ENCODE results near the gene ENDOU.

The ENDOU gene

DNA sequence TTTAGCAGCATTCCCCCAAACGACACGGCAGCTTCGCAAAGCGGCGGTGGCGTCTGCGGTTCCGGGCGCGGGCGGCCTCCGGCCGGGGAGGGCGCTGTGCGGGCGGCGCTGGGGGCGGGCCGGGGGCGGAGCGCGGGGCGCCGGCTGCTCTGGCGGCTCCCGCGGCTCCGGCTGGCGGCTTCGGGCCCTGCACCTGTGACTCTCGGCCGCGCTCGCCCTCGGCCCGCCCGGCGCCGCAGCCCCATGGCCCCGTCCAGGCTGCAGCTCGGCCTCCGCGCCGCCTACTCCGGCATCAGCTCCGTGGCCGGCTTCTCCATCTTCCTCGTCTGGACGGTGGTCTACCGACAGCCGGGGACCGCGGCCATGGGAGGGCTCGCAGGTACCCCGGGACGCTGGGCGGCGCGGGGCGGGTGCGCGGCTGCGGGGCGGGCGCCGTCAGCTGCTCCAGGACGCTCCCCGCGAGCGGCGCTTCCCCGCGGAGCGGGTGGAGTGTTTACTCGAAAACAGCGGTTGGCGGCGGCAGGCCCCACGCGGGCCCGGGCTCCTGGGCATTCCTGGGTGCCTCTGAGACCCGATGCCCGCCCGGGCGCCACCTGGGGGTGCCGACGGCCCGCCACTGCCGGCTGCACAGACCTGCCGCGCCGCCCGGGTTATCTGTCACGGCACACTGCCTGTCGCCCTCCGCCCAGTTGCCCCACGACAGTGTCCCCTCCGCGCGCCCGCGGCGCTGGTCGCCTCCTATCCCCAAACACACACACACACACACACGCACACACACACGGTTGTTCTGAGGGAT lies 48.0 kb upstream of the ENDOU start, which contains the start of gene SLC48A1:
Gene SLC48A1 (plus strand): TSS at position 177 of the 796 bp plus-strand sequence. CDS start 67 bp downstream, at position 244.
- TF ChIP-seq RARB (CRISPR knock-in tag; IDR thresholded peaks at IDR 0.05) = no peak
- TF ChIP-seq, protein P1, sequence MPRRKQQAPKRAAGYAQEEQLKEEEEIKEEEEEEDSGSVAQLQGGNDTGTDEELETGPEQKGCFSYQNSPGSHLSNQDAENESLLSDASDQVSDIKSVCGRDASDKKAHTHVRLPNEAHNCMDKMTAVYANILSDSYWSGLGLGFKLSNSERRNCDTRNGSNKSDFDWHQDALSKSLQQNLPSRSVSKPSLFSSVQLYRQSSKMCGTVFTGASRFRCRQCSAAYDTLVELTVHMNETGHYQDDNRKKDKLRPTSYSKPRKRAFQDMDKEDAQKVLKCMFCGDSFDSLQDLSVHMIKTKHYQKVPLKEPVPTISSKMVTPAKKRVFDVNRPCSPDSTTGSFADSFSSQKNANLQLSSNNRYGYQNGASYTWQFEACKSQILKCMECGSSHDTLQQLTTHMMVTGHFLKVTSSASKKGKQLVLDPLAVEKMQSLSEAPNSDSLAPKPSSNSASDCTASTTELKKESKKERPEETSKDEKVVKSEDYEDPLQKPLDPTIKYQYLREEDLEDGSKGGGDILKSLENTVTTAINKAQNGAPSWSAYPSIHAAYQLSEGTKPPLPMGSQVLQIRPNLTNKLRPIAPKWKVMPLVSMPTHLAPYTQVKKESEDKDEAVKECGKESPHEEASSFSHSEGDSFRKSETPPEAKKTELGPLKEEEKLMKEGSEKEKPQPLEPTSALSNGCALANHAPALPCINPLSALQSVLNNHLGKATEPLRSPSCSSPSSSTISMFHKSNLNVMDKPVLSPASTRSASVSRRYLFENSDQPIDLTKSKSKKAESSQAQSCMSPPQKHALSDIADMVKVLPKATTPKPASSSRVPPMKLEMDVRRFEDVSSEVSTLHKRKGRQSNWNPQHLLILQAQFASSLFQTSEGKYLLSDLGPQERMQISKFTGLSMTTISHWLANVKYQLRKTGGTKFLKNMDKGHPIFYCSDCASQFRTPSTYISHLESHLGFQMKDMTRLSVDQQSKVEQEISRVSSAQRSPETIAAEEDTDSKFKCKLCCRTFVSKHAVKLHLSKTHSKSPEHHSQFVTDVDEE (CRISPR knock-in tag; IDR thresholded peaks at IDR 0.05) = no peak
- no peak for TF ChIP-seq ARNTL (CRISPR knock-in tag; IDR thresholded peaks at IDR 0.05; ENCODE audit: borderline replicate concordance, low read depth)
- TF ChIP-seq ZFP3 (CRISPR knock-in tag; IDR thresholded peaks at IDR 0.05) = peak; percentile 84
- TF ChIP-seq CSDC2 (CRISPR knock-in tag; IDR thresholded peaks at IDR 0.05) = no peak
- TF ChIP-seq PPARA (CRISPR knock-in tag; IDR thresholded peaks at IDR 0.05; ENCODE audit: borderline replicate concordance) = no peak
- 0 out of 2 replicates have a peak, but pooled peaks have one; percentile 51 for TF ChIP-seq SNAI2 (CRISPR knock-in tag; IDR thresholded peaks at IDR 0.05)
- peak; percentile 84 for ATAC-seq

DNA sequence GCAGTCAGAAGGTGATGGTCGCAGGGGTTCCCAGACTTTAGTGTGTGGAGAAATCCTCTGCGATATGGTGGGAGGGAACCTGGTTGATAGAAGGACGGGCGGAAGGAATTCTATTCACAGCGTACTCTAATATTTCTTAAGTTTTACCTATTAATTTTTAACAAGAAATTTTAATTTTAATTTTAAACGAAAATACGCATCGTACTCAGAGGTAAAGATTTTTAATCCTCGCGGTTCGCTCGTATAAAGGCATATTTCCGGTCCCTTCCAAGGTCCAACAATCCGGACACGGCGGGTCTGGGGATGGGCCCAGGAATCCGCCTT lies 47.4 kb upstream of the ENDOU start:
- TF ChIP-seq TCF4 (CRISPR knock-in tag; IDR thresholded peaks at IDR 0.05; ENCODE audit: borderline replicate concordance) (no peak), ZFP30 (CRISPR knock-in tag; IDR thresholded peaks at IDR 0.05) (no peak), GLIS3 (CRISPR knock-in tag; IDR thresholded peaks at IDR 0.05) (no peak), PPARA (CRISPR knock-in tag; IDR thresholded peaks at IDR 0.05; ENCODE audit: borderline replicate concordance) (no peak), ZC3H10 (CRISPR knock-in tag; IDR thresholded peaks at IDR 0.05) (no peak), ZFP3 (CRISPR knock-in tag; IDR thresholded peaks at IDR 0.05) (no peak), ARNTL (CRISPR knock-in tag; IDR thresholded peaks at IDR 0.05; ENCODE audit: borderline replicate concordance, low read depth) (no peak), ESRRG (CRISPR knock-in tag; IDR thresholded peaks at IDR 0.05) (no peak)
- TF ChIP-seq, protein P2, sequence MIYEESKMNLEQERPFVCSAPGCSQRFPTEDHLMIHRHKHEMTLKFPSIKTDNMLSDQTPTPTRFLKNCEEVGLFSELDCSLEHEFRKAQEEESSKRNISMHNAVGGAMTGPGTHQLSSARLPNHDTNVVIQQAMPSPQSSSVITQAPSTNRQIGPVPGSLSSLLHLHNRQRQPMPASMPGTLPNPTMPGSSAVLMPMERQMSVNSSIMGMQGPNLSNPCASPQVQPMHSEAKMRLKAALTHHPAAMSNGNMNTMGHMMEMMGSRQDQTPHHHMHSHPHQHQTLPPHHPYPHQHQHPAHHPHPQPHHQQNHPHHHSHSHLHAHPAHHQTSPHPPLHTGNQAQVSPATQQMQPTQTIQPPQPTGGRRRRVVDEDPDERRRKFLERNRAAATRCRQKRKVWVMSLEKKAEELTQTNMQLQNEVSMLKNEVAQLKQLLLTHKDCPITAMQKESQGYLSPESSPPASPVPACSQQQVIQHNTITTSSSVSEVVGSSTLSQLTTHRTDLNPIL (CRISPR knock-in tag; IDR thresholded peaks at IDR 0.05; ENCODE audit: low read depth) = no peak
- ATAC-seq = no peak

DNA sequence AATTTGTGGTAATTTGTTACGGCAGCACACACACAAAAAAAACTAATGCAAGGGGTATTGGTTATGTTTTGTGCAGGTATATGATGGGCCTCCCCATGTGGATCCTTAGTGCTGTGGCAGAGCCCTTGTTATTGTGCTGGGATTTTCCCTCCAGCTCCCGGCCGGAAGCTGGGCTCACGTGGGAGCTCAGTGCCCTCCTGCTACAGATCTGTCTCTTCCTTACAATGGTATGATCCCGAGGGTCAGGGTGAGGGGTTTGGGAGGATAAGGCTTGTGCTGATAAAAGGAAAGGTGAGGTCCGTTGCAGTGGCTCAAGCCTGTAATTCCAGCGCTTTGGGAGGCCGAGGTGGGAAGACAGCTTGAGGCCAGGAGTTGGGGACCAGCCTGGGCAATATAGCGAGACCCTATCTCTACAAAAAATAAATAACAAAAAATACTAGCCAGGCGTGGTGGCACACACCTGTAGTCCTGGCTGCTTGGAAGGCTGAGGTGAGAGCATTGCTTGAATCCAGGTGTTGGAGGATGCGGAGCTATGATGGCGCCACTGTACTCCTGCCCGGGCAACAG lies 46.9 kb upstream of the ENDOU start:
- TF ChIP-seq, protein P3, sequence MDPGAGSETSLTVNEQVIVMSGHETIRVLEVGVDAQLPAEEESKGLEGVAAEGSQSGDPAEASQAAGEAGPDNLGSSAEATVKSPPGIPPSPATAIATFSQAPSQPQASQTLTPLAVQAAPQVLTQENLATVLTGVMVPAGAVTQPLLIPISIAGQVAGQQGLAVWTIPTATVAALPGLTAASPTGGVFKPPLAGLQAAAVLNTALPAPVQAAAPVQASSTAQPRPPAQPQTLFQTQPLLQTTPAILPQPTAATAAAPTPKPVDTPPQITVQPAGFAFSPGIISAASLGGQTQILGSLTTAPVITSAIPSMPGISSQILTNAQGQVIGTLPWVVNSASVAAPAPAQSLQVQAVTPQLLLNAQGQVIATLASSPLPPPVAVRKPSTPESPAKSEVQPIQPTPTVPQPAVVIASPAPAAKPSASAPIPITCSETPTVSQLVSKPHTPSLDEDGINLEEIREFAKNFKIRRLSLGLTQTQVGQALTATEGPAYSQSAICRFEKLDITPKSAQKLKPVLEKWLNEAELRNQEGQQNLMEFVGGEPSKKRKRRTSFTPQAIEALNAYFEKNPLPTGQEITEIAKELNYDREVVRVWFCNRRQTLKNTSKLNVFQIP (CRISPR knock-in tag; IDR thresholded peaks at IDR 0.05; ENCODE audit: borderline replicate concordance, low read depth) = no peak
- TF ChIP-seq ZC3H10 (CRISPR knock-in tag; IDR thresholded peaks at IDR 0.05) (no peak), GLIS3 (CRISPR knock-in tag; IDR thresholded peaks at IDR 0.05) (no peak), ZFP3 (CRISPR knock-in tag; IDR thresholded peaks at IDR 0.05) (no peak), RARB (CRISPR knock-in tag; IDR thresholded peaks at IDR 0.05) (no peak), OSR1 (CRISPR knock-in tag; IDR thresholded peaks at IDR 0.05) (no peak), ARNTL (CRISPR knock-in tag; IDR thresholded peaks at IDR 0.05; ENCODE audit: borderline replicate concordance, low read depth) (no peak), PPARA (CRISPR knock-in tag; IDR thresholded peaks at IDR 0.05; ENCODE audit: borderline replicate concordance) (no peak)
- TF ChIP-seq, protein P4, sequence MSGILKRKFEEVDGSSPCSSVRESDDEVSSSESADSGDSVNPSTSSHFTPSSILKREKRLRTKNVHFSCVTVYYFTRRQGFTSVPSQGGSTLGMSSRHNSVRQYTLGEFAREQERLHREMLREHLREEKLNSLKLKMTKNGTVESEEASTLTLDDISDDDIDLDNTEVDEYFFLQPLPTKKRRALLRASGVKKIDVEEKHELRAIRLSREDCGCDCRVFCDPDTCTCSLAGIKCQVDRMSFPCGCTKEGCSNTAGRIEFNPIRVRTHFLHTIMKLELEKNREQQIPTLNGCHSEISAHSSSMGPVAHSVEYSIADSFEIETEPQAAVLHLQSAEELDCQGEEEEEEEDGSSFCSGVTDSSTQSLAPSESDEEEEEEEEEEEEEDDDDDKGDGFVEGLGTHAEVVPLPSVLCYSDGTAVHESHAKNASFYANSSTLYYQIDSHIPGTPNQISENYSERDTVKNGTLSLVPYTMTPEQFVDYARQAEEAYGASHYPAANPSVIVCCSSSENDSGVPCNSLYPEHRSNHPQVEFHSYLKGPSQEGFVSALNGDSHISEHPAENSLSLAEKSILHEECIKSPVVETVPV (CRISPR knock-in tag; IDR thresholded peaks at IDR 0.05) = no peak
- TF ChIP-seq, protein P2 (CRISPR knock-in tag; IDR thresholded peaks at IDR 0.05; ENCODE audit: low read depth) = no peak
- no peak for ATAC-seq

DNA sequence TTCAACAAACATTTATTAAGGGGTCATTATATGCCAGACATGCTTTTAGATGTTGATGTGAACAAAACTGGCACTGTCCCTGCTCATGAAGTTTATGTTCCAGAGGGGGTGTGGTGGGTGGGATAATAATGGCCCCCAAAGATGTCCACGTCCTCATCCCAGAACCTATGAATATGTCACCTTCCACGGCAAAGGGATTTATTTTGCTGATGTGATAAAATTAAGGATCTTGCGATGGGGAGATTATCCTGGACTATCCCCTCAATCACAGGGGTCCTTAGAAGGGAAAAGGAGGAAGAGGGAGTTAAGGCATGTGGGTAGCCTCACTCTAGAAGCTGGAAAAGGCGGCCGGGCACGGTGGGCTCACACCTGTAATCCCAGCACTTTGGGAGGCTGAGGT lies 46.0 kb upstream of the ENDOU start:
- TF ChIP-seq, protein P2 (CRISPR knock-in tag; IDR thresholded peaks at IDR 0.05; ENCODE audit: low read depth) = no peak
- TF ChIP-seq, protein P1 (CRISPR knock-in tag; IDR thresholded peaks at IDR 0.05) = no peak
- TF ChIP-seq TCF4 (CRISPR knock-in tag; IDR thresholded peaks at IDR 0.05; ENCODE audit: borderline replicate concordance) (no peak), ARNTL (CRISPR knock-in tag; IDR thresholded peaks at IDR 0.05; ENCODE audit: borderline replicate concordance, low read depth) (no peak), ZFP30 (CRISPR knock-in tag; IDR thresholded peaks at IDR 0.05) (no peak)
- no peak for ATAC-seq

All from SK-N-SH treated with all-trans-retinoic acid at 6 μM for 48 hours (cell line).